Naive B cell (primary cell): ENCODE measurements around the gene GRIP1. TPM values are rescaled to one million over a fixed set of nuclear protein-coding genes. Genes with fewer than 3 reads are reported as not detected.
A peak's percentile ranks its signal among the peaks of the same experiment; 100 is the strongest.

Experiments
- ATAC-seq, 2 donors: fragments of 150-1000 bp; cut with Tn5 transposase; 2 replicates each; pipeline ENCODE4 v1.10.0; 2021; ENCODE audit warnings: low read depth in 2 of 2, mild to moderate bottlenecking in 2 of 2, moderate library complexity in 2 of 2
- DNase-seq: peaks from one replicate; pipeline ENCODE4 v3.0.0; 2022
- H3K27ac Mint-ChIP-seq, 6 donors: one replicate each; pipeline ENCODE4 v1.8.0; 2020 to 2022; ENCODE audit warnings: mild to moderate bottlenecking in 6 of 6, mixed read lengths in 6 of 6, moderate library complexity in 5 of 6, inconsistent platforms in 2 of 6
- H3K27me3 Mint-ChIP-seq, 3 donors: one replicate each; pipeline ENCODE4 v1.8.0; 2021 to 2022; ENCODE audit warnings: mixed read lengths in 3 of 3, mild to moderate bottlenecking in 1 of 3
- H3K36me3 Mint-ChIP-seq, 2 donors: one replicate each; pipeline ENCODE4 v1.8.0; 2020 to 2022; ENCODE audit warnings: mixed read lengths in 2 of 2, inconsistent platforms in 1 of 2, mild to moderate bottlenecking in 1 of 2
- H3K4me1 Mint-ChIP-seq, 3 donors: one replicate each; pipeline ENCODE4 v1.8.0; 2020 to 2022; ENCODE audit warnings: mixed read lengths in 3 of 3, inconsistent platforms in 1 of 3, mild to moderate bottlenecking in 1 of 3, moderate library complexity in 1 of 3
- H3K4me3 Mint-ChIP-seq, 8 donors: one replicate each; pipeline ENCODE4 v1.8.0; 2020 to 2022; ENCODE audit warnings: mild to moderate bottlenecking in 8 of 8, mixed read lengths in 8 of 8, moderate library complexity in 8 of 8, inconsistent platforms in 2 of 8
- H3K9me3 Mint-ChIP-seq, 7 donors: one replicate each; pipeline ENCODE4 v1.8.0; 2020 to 2022; ENCODE audit warnings: mixed read lengths in 7 of 7, mild to moderate bottlenecking in 5 of 7, inconsistent platforms in 2 of 7, moderate library complexity in 1 of 7
- polyA plus RNA-seq, 6 donors: library from polyadenylated mRNA; unstranded; fragments of 300-500 nt; fragmentation: Illumina TruSeq; gene quantifications; one replicate each; pipeline ENCODE4 v1.2.3, GENCODE V29; 2021; ENCODE audit warnings: low read depth in 6 of 6

GRIP1 gene
- polyA plus RNA-seq, 6 donors from 2014 or later: 0.25 to 0.45 (median 0.44) TPM; not detected in 2

GRCh38 chr12:66467932-66468331 is 210.9 kb downstream of the GRIP1 start:
- no peak for DNase-seq
- no peaks in the 10 kb centered on the region for H3K36me3 Mint-ChIP-seq
- peaks cover 0 to 6% (median 0%) of the 10 kb centered on the region in 7 donors for H3K9me3 Mint-ChIP-seq
- H3K27me3 Mint-ChIP-seq: peaks cover 13 to 17% (median 17%) of the 10 kb centered on the region in 3 donors
- H3K4me3 Mint-ChIP-seq: no peak overlapping the region
- H3K4me1 Mint-ChIP-seq: no peaks in the 10 kb centered on the region
- peak overlapping the region in 1 of 6 donors; percentile 29 for H3K27ac Mint-ChIP-seq
- ATAC-seq: no peak

GRCh38 chr12:66461331-66461730 is 217.5 kb downstream of the GRIP1 start:
- Mint-ChIP-seq H3K4me3 (no peak overlapping the region), H3K9me3 (no peaks in the 10 kb centered on the region), H3K4me1 (no peaks in the 10 kb centered on the region), H3K36me3 (no peaks in the 10 kb centered on the region), H3K27me3 (no peaks in the 10 kb centered on the region), H3K27ac (no peak overlapping the region)
- ATAC-seq (no peak), DNase-seq (no peak)

DNA sequence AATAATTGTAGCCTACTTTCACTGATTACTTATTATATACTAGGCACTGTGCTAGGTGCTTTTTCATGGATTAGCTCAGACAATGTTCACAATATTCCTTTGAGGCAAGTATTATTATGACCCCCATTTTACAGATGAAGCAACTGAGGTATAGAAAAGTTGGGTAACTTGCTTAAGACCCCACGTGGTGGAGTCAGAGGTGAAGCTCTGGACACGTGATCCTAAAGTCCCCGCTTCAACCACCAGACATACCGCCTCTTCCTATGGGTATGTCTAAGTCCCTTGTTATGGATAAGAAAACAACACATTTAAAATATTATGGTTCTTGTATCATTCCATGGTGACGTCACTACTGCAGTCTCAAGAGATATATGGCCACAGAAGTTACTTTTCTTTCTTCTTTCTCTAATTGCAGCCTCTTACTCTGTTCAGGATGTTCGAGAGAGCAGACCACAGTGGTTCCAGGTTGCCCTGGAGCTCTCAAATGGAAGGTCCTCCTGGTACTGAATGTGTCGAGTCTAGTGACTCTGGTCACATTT is 218.9 kb downstream of the GRIP1 start:
- Mint-ChIP-seq H3K27me3 (peaks cover 0 to 4% (median 0%) of the 10 kb centered on the region in 3 donors), H3K36me3 (no peaks in the 10 kb centered on the region)
- DNase-seq: no peak

GRCh38 chr12:66456612-66457011 is 222.3 kb downstream of the GRIP1 start:
- Mint-ChIP-seq H3K4me3 (no peak overlapping the region), H3K4me1 (no peaks in the 10 kb centered on the region), H3K27ac (no peak overlapping the region), H3K27me3 (peaks cover 0 to 7% (median 0%) of the 10 kb centered on the region in 3 donors), H3K9me3 (no peaks in the 10 kb centered on the region), H3K36me3 (no peaks in the 10 kb centered on the region)
- no peak for ATAC-seq
- DNase-seq: no peak

More for the DNA sequence above, 218.9 kb downstream of the GRIP1 start:
- ATAC-seq: no peak
- Mint-ChIP-seq H3K4me1 (no peaks in the 10 kb centered on the region), H3K27ac (no peak overlapping the region), H3K9me3 (no peaks in the 10 kb centered on the region), H3K4me3 (no peak overlapping the region)

- Mint-ChIP-seq H3K36me3 (no peaks in the 10 kb centered on the region), H3K4me1 (no peaks in the 10 kb centered on the region), H3K27ac (no peak overlapping the region), H3K9me3 (no peaks in the 10 kb centered on the region), H3K27me3 (peaks cover 0 to 7% (median 0%) of the 10 kb centered on the region in 3 donors), H3K4me3 (no peak overlapping the region)
- DNase-seq: no peak
- ATAC-seq: no peak
These were observed 225.0 kb downstream of the GRIP1 start for GRCh38 chr12:66453844-66454243.

- H3K27me3 Mint-ChIP-seq: peaks cover 0 to 7% (median 0%) of the 10 kb centered on the region in 3 donors
- H3K27ac Mint-ChIP-seq: no peak overlapping the region
- no peaks in the 10 kb centered on the region for H3K36me3 Mint-ChIP-seq
- no peaks in the 10 kb centered on the region for H3K9me3 Mint-ChIP-seq
- ATAC-seq (no peak), DNase-seq (no peak)
- no peaks in the 10 kb centered on the region for H3K4me1 Mint-ChIP-seq
- H3K4me3 Mint-ChIP-seq: no peak overlapping the region
These were observed 225.8 kb downstream of the GRIP1 start for GRCh38 chr12:66453120-66453519.

DNA sequence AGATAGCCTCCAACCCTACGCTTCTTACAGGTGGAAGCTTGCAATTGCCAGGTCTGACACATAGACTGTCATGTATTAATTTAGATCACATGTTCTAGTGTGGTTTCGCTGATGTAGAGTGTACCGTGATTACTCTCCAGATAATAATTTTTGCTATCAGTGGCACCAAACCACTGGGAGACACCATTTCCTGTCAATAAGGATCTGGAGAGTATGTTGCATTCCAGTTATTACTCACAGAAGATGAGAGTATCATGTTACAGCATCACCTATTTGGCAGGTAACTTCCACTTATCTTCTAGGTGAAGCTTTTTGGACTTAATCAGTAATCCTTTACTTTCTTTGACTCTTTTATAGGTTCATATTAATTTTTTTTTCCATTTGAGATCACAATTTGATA is 229.3 kb downstream of the GRIP1 start:
- ATAC-seq: no peak
- no peak for DNase-seq
- H3K27ac Mint-ChIP-seq: no peak overlapping the region
- no peak overlapping the region for H3K4me3 Mint-ChIP-seq
- no peaks in the 10 kb centered on the region for H3K9me3 Mint-ChIP-seq
- H3K36me3 Mint-ChIP-seq: no peaks in the 10 kb centered on the region
- peaks cover 0 to 3% (median 0%) of the 10 kb centered on the region in 3 donors for H3K27me3 Mint-ChIP-seq
- H3K4me1 Mint-ChIP-seq: no peaks in the 10 kb centered on the region

DNA sequence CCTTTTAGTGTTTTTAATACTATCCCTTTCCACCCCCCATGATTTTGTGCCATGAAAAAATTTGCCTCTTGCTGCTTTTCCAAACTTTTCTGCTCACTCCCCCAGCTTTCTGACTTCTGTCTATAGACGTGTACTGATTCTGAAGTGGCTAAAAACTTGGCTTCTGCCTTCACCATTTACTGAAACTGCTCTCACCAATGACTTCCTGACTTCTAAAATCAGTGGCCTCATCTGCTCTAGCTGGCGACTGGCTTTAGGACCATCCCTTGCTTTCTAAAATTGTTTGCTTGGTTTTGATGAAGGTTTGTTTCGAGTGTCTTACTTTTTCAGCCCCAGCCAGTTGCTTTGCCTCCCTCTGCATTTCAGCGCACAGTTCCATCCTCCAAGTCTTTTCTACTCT is 231.2 kb downstream of the GRIP1 start:
- ATAC-seq (no peak), DNase-seq (no peak)
- H3K9me3 Mint-ChIP-seq: no peaks in the 10 kb centered on the region
- no peaks in the 10 kb centered on the region for H3K4me1 Mint-ChIP-seq
- H3K27me3 Mint-ChIP-seq: no peaks in the 10 kb centered on the region
- no peak overlapping the region for H3K27ac Mint-ChIP-seq
- H3K36me3 Mint-ChIP-seq: no peaks in the 10 kb centered on the region
- no peak overlapping the region for H3K4me3 Mint-ChIP-seq

GRCh38 chr12:66446276-66446675 is 232.6 kb downstream of the GRIP1 start:
- Mint-ChIP-seq H3K27ac (no peak overlapping the region), H3K4me1 (no peaks in the 10 kb centered on the region)
- DNase-seq: no peak

GRCh38 chr12:66441905-66442559 is 236.8 kb downstream of the GRIP1 start:
- no peaks in the 10 kb centered on the region for H3K9me3 Mint-ChIP-seq
- ATAC-seq (no peak), DNase-seq (no peak)
- H3K27ac Mint-ChIP-seq: no peak overlapping the region
- no peaks in the 10 kb centered on the region for H3K4me1 Mint-ChIP-seq
- no peaks in the 10 kb centered on the region for H3K27me3 Mint-ChIP-seq
- H3K36me3 Mint-ChIP-seq: no peaks in the 10 kb centered on the region
- H3K4me3 Mint-ChIP-seq: no peak overlapping the region

More at GRCh38 chr12:66446276-66446675, 232.6 kb downstream of the GRIP1 start:
- no peak overlapping the region for H3K4me3 Mint-ChIP-seq
- no peaks in the 10 kb centered on the region for H3K27me3 Mint-ChIP-seq
- no peak for ATAC-seq
- H3K9me3 Mint-ChIP-seq: no peaks in the 10 kb centered on the region
- H3K36me3 Mint-ChIP-seq: no peaks in the 10 kb centered on the region

GRCh38 chr12:66438601-66439000 is 240.3 kb downstream of the GRIP1 start:
- DNase-seq: no peak
- H3K36me3 Mint-ChIP-seq: no peaks in the 10 kb centered on the region
- no peak overlapping the region for H3K27ac Mint-ChIP-seq
- no peaks in the 10 kb centered on the region for H3K9me3 Mint-ChIP-seq
- H3K4me1 Mint-ChIP-seq: no peaks in the 10 kb centered on the region
- no peaks in the 10 kb centered on the region for H3K27me3 Mint-ChIP-seq
- no peak overlapping the region for H3K4me3 Mint-ChIP-seq
- no peak for ATAC-seq

DNA sequence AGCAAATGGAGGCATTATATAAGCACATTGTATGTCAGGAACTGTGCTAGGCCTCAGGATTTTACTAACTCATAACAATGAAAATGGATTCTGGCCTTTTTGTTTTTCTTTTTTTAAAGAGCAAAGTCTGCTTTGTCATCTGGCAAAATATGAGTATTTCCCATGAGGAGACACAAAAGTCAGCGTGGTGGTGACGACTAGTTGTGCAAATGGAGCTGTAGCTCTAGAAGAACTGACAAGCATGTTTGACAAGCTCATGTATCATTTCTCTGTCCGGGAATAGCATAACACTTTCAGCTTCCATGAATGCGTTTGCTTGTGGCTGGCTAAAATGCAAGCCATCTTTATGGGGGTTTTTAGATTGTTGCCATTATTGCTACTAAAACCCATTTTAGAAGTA is 248.8 kb downstream of the GRIP1 start:
- Mint-ChIP-seq H3K4me3 (no peak overlapping the region), H3K4me1 (no peaks in the 10 kb centered on the region), H3K27me3 (peaks cover 0 to 4% (median 4%) of the 10 kb centered on the region in 3 donors), H3K27ac (no peak overlapping the region), H3K36me3 (no peaks in the 10 kb centered on the region), H3K9me3 (peaks cover 0 to 9% (median 6%) of the 10 kb centered on the region in 7 donors)
- DNase-seq: no peak
- no peak for ATAC-seq

GRCh38 chr12:66428870-66429269 is 250.0 kb downstream of the GRIP1 start:
- ATAC-seq (no peak), DNase-seq (no peak)
- H3K4me1 Mint-ChIP-seq: no peaks in the 10 kb centered on the region
- H3K9me3 Mint-ChIP-seq: peaks cover 4 to 19% (median 14%) of the 10 kb centered on the region in 7 donors
- H3K36me3 Mint-ChIP-seq: no peaks in the 10 kb centered on the region
- peaks cover 0 to 4% (median 4%) of the 10 kb centered on the region in 3 donors for H3K27me3 Mint-ChIP-seq
- no peak overlapping the region for H3K27ac Mint-ChIP-seq
- H3K4me3 Mint-ChIP-seq: no peak overlapping the region

DNA sequence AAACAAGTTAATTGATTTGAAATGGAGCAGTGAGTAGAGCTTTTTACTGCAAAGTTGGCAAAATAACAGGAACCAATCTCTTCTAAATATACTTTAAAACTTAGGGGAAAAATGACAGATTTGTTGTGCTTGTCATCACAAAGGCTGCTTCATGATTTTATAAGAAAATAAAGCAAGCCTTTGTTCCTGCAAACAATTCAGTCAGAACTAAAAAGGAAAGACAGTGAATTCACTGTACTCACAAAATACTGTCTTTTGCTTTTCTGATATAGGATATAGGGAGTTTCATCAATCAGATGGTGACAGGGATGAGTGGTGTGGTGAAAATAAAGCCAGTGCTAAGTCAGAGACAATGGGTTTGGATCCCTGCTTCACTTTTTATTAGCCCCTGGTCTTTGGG is 250.6 kb downstream of the GRIP1 start:
- H3K4me3 Mint-ChIP-seq: no peak overlapping the region
- H3K36me3 Mint-ChIP-seq: no peaks in the 10 kb centered on the region
- H3K9me3 Mint-ChIP-seq: peaks cover 4 to 20% (median 17%) of the 10 kb centered on the region in 7 donors
- DNase-seq: no peak
- H3K27me3 Mint-ChIP-seq: peaks cover 0 to 8% (median 4%) of the 10 kb centered on the region in 3 donors
- H3K4me1 Mint-ChIP-seq: no peaks in the 10 kb centered on the region
- ATAC-seq: no peak
- no peak overlapping the region for H3K27ac Mint-ChIP-seq
